GM12878 (cell line): ENCODE data around the gene PIF1.

Experiments used
- BACH1 ChIP-seq: fragments of 450-650 bp; IDR thresholded peaks from 2 replicates; pipeline ENCODE4 v1.6.1; 2017; ENCODE audit warnings: mild to moderate bottlenecking, borderline replicate concordance
- EZH2 ChIP-seq: IDR thresholded peaks from 2 replicates; pipeline ENCODE4 v1.6.1; 2012; ENCODE audit warnings: low read depth, mild to moderate bottlenecking, control low read depth, inconsistent platforms, low read length, borderline replicate concordance; ENCODE audit not compliant: control insufficient read depth
- SUZ12 ChIP-seq: fragments of 200-600 bp; sonication (generic); IDR thresholded peaks from one replicate; pipeline ENCODE4 v1.6.1; 2018; ENCODE audit warnings: antibody characterized with exemption, mild to moderate bottlenecking; ENCODE audit not compliant: unreplicated experiment

- TF ChIP-seq EZH2 (no peak), SUZ12 (peak; percentile 93), BACH1 (no peak)
These were observed 50.6 kb downstream of the PIF1 start for GRCh38 chr15:64774629-64775493.
